Stomach (tissue), 4 donors: ENCODE measurements around the gene WNT9B.

Source experiments
- EP300 ChIP-seq: sonication (generic); formaldehyde crosslinking; IDR thresholded peaks from one replicate; pipeline ENCODE4 v1.6.1; 2017; ENCODE audit warnings: antibody characterized with exemption
- TF ChIP-seq, protein P1 (sequence below), 7 experiments: fragments of 450-650 bp in 4 of 7; fragments of 200-600 bp in 3 of 7; sonication (generic) in 3 of 7; IDR thresholded peaks; one replicate each; pipeline ENCODE4 v1.5.1; 2016 to 2019; ENCODE audit warnings: antibody characterized with exemption in 7 of 7, control low read depth in 2 of 7, mild to moderate bottlenecking in 1 of 7

DNA sequence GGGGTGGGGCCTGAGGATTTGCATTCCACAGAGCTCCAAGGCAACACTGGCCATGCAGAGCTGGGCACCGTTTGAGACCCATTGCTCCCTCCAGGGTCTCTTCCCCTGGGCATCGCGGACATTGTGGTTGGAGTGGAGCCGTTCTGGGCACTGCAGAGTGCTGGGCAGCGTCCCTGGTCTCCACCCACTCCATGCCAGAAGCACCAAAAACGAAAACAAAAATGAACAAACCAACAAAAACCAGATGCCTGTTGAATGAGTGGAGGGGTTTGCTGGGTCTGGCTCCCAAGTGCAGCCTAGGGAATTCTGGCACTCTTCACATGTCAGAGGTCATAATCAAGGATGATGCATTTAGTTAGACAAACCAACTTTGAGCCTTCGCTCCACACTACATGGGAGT, 17.9 kb downstream of the WNT9B start:
- no peak for TF ChIP-seq EP300
- TF ChIP-seq, protein P1, sequence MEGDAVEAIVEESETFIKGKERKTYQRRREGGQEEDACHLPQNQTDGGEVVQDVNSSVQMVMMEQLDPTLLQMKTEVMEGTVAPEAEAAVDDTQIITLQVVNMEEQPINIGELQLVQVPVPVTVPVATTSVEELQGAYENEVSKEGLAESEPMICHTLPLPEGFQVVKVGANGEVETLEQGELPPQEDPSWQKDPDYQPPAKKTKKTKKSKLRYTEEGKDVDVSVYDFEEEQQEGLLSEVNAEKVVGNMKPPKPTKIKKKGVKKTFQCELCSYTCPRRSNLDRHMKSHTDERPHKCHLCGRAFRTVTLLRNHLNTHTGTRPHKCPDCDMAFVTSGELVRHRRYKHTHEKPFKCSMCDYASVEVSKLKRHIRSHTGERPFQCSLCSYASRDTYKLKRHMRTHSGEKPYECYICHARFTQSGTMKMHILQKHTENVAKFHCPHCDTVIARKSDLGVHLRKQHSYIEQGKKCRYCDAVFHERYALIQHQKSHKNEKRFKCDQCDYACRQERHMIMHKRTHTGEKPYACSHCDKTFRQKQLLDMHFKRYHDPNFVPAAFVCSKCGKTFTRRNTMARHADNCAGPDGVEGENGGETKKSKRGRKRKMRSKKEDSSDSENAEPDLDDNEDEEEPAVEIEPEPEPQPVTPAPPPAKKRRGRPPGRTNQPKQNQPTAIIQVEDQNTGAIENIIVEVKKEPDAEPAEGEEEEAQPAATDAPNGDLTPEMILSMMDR (IDR thresholded peaks at IDR 0.05) = no peak
